GM21737 (cell line): ENCODE results near the gene PRKAG1.

Source experiments
- ATAC-seq: cut with Tn5 transposase; IDR thresholded peaks from one replicate; pipeline ENCODE4 v1.9.1; 2021; ENCODE audit warnings: mild to moderate bottlenecking, moderate library complexity; ENCODE audit not compliant: unreplicated experiment

The PRKAG1 gene

DNA sequence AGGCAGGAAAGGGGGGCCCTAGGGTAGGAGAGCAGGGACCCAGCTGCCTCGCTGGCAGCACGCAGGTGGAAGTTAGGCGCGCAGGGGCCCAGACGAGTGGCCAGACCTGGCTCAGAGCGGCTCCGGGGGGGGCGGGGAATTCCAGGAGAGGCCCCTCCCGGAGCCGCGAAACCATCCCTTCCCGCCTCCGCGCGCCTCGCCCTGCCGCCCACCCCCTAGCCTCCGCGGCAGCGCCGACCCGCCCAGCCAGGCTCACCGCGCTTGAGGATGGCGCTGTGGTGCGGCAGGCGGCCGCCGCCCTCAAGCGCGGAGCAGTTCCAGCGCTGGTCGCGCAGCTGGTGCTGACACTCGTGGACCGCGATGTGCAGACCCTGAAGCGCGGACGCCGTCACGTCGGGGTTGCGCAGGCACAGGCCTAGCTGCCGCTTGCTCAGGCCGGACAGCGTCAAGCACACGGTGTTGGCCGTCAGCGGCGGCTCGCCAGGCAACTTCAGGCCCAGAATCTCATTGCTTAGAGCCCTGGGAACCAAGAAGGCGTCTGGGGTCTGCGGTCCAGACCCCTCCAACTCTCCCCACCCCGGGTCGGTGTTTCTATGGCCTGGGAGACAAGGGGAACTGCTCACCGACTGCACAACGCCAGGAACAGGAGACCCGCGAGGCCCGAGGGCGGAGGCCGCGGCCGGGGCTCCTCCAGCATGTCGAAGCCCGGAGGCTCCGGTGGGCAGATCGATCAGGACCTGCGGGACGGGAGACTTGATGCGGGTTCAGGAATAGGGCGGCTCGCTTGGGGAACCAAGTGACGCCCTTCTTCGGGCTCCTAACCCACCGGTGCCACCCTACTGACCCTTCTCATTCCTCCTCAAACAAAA lies 48.5 kb downstream of the PRKAG1 start:
- no peak for ATAC-seq

DNA sequence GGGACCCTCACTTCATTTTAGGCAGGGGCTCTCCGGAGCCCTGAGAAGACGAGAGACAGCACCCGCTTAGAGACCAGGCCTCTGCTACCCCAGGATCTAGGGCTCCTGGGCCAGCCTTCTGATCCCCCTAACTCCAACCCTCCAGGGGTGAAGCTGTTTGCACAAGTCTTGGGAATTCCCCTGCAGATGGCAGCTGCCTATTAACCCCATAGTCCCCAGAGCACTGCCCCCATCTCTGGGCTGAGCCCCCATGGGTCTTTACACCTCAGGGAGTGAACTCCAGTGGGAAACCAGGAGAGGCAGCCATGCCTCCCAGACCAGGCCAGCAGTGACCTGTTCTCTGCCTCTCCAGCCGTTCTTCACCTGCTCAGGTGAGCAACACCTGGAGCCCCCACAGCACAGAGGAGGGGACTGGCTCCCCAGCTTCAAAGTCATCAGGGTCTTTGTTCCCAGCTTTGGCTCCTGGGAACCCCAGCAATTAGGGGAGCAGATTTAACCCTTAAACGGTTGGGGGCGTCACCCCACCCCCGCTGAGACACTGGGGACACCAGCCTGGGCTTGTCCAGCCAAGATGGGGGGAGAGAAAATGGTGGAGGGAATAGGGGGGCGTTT lies 49.3 kb downstream of the PRKAG1 start:
- no peak for ATAC-seq

DNA sequence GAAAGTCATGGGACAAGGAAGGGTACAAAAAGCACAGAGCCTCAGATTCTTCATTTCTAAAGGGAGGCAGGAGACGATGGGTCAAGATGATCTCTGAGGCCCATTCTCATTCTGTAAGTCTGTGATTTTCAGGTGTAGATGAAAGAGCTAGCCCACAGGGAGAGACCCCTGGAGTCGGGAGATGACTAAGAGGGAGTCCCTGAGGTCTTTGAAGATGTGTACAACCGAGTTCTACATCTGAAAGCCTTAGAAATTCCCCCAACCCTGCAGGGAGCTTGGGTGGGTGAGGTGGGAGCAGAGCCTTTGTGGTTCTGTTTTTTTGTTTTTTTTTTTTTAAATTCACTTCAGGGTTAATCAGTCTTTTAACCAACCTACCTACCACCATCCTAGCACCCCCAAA lies 50.1 kb downstream of the PRKAG1 start:
- no peak for ATAC-seq

DNA sequence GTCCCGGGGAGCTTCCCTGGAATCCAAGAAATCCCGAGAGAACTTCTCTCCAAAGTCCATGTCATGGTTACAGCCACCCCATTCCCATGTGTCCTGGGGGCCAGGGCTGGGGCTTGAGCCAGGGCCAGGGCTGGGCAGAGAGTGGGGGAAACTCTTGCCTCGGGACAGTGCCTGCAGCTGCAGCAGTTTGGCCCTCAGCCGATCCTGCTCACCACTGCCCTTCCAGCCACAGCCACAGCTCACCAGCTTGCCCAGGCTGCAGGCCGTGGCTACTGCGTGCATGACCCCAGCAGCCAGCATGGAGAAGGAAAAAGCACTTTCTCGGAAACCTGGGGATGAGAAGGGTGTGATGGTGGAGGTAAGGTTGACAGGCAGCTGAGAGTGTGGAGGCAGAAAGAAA lies 50.6 kb downstream of the PRKAG1 start:
- no peak for ATAC-seq

DNA sequence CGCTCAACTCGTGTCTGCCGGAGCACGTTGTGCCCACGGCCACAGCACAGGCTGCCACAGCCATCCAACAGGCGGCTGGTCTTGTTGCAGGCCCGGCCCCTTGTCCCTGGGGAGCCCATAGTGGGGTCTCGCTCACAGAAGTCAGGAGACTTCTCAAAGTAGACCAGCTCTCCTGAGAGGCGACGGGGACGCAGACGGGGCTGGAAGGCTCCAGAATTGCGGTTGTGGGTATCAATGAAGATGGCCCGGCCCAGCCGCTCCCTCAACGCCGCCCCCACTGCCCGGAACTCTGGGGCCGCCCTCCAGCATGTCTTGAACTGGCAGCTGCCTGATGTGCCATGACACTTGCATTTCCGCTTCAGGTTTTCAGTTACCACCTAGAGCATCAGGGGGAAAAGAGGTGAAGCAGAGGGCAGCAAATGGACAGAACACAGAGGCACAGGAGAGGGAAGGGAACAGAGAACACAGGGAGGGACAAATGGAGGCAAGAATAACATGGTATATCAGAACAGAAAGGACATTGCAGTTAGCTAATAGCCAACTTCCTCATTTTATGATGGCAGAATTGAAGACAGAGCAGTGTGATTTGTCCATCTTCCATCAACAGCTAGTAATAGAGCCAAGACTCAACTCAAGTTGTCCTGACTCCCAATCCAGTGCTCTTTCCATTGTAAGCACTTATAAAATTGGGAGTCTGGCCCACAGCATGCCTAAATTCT lies 52.2 kb downstream of the PRKAG1 start:
- no peak for ATAC-seq

DNA sequence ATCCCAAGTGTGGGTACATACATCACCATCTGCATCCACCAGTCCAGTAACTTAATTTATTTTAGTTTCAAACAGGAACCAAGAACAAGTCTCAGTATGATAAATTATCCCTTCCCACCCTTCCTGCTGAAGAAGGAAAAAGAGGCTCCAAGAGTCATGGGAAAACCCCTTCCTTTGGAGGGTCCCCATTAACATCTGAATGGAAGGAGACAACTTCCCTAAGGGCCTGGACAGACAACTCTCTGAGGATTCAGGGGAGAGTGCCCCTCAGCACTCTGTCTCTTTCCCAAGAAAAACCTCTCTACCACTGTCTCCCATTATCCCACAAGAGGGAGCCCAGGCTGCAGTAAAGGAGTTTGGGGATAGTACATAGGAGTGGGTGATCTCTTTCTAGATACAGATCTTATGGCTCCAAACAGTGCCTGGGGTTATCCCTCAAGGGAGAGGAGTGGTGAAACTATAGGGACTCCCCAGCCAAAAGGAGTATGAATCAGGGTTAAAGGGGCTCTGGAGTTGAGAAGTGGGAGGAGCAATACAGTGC lies 53.2 kb downstream of the PRKAG1 start:
- ATAC-seq, result no peak

DNA sequence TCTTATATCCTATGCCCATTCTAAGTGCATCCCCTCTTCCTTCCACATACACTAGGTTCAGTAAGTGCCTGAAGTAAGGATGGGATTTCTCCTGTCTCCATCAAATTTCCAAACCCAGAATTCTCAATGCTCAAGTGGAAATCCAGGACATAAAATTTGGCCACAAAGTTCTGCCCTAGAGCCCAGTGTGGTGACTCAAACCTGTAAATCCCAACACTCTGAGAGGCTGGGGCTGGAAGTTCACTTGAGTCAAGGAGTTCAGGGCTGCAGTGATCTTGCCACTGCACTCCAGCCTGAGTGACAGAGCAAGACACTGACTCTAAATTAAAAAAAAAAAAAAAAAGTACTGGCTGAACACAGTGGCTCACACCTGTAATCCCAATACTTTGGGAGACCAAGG lies 56.8 kb downstream of the PRKAG1 start:
- no peak for ATAC-seq

DNA sequence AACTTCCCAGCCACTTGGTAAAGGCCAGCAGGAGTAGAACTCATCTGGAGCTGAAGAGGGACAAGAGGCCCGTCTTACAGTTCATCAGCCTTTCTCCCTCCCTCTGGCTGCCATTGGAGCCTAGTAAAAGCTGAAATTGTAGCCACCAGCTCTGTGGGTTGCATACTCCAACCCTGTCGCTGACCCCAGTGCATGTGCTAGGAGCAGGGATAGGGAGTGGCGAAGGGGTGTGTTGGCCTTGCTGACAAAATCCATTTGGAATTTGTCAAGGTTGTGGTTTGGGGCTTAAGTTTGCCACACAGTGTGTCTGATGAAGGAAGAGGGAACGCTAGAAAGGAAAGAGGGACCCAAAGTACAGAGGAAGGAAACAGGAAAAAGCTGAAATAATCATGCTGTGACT lies 57.2 kb downstream of the PRKAG1 start:
- ATAC-seq, result no peak

DNA sequence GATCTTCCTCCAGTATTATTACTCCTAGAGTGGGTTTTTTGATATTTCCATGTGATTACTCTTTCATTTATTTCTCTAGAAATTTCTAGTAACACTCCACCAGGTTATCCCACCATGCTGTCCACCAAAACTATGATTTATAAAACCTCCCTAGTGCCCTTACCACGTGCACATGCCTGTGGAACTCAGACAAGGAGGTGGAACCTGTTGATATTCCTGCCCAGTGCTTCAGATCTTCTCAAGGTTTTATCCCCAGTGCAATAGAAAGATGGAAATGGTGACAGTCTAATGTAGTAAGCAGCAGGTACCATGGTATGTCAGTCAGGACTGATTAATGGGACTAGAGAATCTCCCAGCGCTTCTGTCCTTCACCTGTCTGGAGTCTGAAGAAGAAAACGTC lies 57.7 kb downstream of the PRKAG1 start:
- ATAC-seq, result no peak

DNA sequence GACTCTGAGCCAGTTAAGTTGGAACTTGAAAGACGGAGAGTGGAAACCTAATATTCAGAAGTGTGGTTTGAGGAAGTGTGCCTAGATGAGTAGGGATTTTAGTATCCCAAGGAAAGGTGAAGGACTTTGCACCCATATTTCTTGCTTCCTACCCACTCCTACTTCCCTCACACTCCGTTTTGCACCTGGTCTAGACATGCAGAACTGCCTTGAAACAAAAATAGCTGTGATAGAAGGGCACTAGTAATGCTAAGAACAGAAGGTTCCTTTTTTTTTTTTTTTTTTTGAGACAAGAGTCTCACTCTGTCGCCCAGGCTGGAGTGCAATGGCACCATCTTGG lies 60.6 kb downstream of the PRKAG1 start:
- no peak for ATAC-seq

DNA sequence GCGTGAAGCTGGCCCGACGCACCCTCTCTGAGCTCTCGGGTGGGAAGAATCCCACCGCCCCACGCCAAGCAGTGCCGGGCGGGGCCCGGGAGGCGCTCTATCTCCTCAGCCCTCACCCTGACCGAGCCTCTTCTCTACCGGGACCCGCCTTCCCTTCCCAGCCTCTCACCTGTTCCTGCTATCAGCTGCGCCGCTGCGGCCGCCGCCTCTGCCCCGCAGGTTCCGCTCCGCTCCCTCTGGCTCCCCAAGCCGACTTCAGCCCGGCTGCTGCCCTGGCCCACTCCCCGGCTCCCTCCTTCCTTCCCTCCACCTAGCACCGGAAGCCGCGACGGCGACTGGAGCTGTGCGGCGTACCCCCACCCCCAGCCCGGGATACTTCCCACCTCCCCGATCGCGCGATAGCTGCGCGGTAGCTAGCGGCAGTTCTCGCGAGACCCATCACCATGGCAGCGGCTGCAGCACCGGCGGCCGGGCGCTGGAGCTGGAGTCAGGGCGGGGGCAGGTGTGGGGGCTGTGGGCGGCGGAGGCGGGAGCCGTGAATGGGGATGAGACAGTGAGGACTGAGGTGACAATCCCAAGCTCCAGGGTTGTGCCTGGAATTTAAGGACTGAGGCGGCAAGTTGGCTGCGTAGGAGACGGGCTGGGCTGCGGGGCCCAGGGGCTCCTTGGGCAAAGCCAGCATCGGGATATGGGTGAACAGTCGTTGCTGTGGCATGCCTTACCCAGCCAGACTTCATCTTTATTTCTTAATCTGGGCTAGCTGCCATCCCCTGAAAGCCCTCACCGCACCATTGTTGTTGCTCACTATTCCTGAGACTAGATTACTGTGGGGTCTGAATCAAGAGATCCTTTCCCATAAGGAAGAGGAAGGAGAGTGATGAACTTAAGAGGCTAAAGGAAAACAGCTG lies 61.2 kb downstream of the PRKAG1 start, which contains the start of gene ARF3:
ARF3 (minus strand) TSS at position 347 of the 908 bp plus-strand sequence. CDS start 16,392 bp downstream, outside the sequence.
- peak; percentile 89 for ATAC-seq

DNA sequence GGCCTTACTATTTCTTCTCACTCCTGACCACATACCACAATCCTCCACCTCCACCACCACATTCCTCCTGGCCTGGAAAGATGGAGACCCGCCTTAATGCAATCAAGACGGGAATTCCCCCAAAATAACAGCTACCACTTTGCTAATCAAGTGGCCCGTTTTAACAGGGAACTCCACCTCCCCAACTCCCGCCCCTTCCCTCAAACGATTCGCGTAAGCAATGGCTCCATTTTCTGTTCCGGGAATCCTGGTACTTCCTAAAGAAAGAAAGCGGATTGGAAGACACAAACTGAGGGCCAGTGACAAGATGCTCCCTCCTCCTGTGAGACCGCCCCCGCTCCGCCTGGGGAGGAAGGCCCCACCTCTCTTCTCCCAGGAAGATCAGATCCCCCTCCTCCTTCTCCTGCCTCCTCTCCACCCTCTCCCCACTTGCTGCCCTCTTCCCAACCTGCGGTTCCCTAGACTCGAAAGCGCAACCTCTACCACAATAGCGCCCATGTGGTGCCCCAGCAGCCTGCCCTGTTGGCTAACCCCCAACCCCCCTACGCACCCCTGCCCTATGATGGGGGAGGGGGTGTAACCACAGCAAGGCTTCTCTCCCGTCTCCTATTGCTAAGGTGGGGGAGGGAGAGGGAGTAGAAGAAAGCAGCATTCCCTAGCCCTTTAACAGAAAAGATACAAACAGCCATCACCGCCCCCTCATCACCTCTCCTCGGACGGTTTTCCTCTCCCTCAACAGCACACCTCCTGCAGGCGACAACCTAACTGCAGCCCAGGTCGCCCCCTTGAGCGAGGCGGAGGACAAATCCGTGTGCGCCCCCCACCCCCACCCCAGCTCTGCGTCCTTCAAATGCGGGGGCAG lies 62.1 kb downstream of the PRKAG1 start:
- ATAC-seq, result peak; percentile 30

DNA sequence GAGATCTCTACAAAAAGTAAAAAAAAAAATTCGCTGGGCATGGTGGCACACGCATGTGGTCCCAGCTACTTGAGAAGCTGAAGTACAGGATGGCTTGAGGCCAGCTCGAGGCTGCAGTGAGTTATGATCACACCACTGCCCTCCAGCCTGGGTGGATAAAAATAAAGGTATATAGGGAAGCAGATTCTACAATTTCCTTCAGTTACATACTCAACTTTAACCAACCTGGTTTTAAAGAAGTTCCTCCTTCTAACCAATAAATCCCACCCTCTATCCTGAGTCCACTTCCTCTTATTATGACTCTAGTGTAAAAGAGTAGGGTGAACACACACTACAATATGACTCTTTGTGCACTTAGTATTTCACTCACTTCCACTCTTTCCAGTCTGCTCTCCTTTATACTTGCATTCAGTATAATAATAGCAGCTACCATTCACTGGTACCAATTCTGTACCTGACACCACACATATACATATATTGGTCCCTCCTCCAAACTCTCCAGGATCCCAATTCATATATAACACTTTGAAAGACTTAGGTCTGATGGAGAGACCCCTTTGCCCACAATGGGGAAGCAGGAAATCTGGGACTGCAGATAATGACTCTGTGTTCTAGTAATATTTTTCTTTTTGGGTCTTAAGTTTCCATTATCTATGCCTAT lies 63.6 kb downstream of the PRKAG1 start:
- no peak for ATAC-seq

DNA sequence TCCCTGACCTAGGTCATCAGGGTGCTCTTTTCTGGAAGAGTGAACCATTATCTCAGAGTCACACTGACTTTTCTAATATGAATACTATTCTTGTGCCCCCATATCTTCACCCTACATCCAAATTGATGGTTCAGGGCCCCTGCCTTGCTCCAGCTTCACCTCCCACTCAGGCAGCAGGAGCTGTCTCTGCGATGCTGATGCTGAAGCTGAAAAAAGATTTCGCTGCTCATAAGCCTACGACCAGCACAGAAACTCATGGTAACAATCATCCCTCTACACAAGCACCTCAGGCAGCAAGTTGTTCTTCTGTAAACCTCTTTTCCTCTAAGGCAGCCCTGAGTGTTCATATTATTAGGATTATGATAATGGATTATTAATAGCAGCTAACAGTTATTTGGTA lies 64.5 kb downstream of the PRKAG1 start:
- no peak for ATAC-seq

DNA sequence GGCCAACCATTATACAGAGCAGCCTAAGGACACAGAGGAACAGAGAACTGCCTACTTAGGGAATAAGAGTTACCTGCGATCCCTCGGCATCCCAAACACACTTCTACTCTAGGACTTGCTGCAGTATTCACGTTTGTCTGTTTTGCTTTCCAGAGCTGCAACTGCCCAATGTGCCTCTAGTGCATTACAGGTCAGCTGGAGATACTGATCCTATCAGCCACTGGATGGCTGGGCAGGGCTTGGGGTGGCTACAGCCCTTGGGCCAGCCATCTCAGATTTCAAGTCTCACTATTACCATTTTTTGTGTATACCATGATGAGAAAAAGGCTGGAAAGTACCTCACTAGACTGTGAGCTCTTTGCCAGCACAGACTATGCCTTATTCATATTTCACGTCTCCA lies 65.9 kb downstream of the PRKAG1 start:
- ATAC-seq, result no peak
